ENCODE data around the gene UBXN6. TPM values are rescaled to one million over a fixed set of nuclear protein-coding genes. Genes with fewer than 3 reads are reported as not detected.
A peak's percentile ranks its signal among the peaks of the same experiment; 100 is the strongest.

The UBXN6 gene
- total RNA-seq, 2 donors from 2014 or later, result 31.2 to 36.9 TPM

DNA sequence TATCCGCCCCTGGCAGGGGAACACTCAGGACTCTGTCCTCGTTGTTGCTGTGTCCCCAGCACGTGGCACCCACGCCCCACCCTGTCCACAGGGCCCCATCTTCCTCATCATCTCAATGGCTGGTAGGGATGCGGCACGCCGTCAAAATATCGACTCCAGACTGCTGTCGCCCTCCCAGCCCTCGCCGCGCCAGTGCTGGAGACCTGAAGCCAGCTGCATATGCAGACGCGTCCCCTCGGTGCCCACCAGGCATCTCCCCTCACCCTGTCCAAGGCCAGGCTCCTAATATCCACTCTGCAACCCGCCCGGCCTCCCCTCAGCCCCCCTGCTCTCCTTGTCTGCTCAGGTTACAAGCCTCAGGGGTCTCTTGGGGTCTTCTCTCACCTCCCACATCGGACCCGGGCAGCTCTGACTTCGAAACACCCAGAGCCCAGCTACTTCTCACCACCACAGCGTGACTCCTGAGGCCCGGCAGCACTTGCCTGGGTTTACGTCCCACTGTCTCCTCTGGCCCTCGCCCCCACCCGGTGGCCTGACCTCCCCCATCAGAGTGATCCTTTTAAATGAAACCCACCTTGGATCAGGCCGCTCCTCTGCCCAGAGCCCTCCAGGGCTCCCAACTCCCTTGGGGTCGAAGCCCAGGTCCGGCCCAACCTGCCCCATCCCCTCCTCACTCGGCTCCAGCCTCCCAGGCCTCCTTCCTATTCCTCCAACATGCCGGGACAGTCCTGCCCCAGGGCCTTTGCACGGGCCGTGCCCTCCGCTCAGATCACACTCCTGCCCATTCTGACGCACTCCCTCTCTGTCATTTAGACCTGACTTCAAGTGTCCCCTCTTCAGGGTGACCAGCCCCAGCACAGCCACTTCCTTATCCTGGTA lies 48.2 kb upstream of the UBXN6 start:
- H3K4me3 ChIP-seq (ENCODE audit: low read length), result no peak overlapping the region
- H3K4me1 Mint-ChIP-seq, result no peaks in the 10 kb centered on the region
- H3K27ac ChIP-seq (ENCODE audit: low read depth, low read length), result no peak overlapping the region
- H3K4me3 Mint-ChIP-seq, result no peak overlapping the region
- no peaks in the 10 kb centered on the region for H3K27me3 ChIP-seq (ENCODE audit: control insufficient read depth, insufficient read depth, low read length, poor library complexity, severe bottlenecking)
- peaks cover 7% of the 10 kb centered on the region for H3K36me3 ChIP-seq (ENCODE audit: control insufficient read depth, insufficient read depth, low read length)
- DNase-seq, result no peak
- H3K9me3 Mint-ChIP-seq, result no peaks in the 10 kb centered on the region
- H3K27ac Mint-ChIP-seq, result no peak overlapping the region
- H3K36me3 Mint-ChIP-seq (ENCODE audit: low read depth), result peaks cover 34% of the 10 kb centered on the region
- H3K4me1 ChIP-seq (ENCODE audit: control insufficient read depth, insufficient read depth, low read length), result no peaks in the 10 kb centered on the region
- peaks cover 4% of the 10 kb centered on the region for H3K27me3 Mint-ChIP-seq (ENCODE audit: insufficient read depth)
- 95% methylated on average over 18 to 34 of the region's 34 CpGs for WGBS, 2 experiments (ENCODE audit: insufficient coverage in 1 of 2, insufficient read length in 1 of 2)
- H3K9ac ChIP-seq (ENCODE audit: extremely low read depth, low read length, poor library complexity, severe bottlenecking), result no peak overlapping the region
- H3K9me3 ChIP-seq (ENCODE audit: control insufficient read depth, low read length), result no peaks in the 10 kb centered on the region
- TF ChIP-seq, protein P1, sequence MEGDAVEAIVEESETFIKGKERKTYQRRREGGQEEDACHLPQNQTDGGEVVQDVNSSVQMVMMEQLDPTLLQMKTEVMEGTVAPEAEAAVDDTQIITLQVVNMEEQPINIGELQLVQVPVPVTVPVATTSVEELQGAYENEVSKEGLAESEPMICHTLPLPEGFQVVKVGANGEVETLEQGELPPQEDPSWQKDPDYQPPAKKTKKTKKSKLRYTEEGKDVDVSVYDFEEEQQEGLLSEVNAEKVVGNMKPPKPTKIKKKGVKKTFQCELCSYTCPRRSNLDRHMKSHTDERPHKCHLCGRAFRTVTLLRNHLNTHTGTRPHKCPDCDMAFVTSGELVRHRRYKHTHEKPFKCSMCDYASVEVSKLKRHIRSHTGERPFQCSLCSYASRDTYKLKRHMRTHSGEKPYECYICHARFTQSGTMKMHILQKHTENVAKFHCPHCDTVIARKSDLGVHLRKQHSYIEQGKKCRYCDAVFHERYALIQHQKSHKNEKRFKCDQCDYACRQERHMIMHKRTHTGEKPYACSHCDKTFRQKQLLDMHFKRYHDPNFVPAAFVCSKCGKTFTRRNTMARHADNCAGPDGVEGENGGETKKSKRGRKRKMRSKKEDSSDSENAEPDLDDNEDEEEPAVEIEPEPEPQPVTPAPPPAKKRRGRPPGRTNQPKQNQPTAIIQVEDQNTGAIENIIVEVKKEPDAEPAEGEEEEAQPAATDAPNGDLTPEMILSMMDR (conservative IDR thresholded peaks at IDR 0.05), result no peak

GRCh38 chr19:4504891-4505569 lies 47.4 kb upstream of the UBXN6 start:
- Histone ChIP-seq H3K9ac (ENCODE audit: extremely low read depth, low read length, poor library complexity, severe bottlenecking) (no peak overlapping the region), H3K36me3 (ENCODE audit: control insufficient read depth, insufficient read depth, low read length) (peaks cover 10% of the 10 kb centered on the region), H3K27ac (ENCODE audit: low read depth, low read length) (no peak overlapping the region), H3K4me3 (ENCODE audit: low read length) (no peak overlapping the region), H3K9me3 (ENCODE audit: control insufficient read depth, low read length) (no peaks in the 10 kb centered on the region), H3K27me3 (ENCODE audit: control insufficient read depth, insufficient read depth, low read length, poor library complexity, severe bottlenecking) (no peaks in the 10 kb centered on the region), H3K4me1 (ENCODE audit: control insufficient read depth, insufficient read depth, low read length) (no peaks in the 10 kb centered on the region)
- peaks cover 35% of the 10 kb centered on the region for H3K36me3 Mint-ChIP-seq (ENCODE audit: low read depth)
- H3K27me3 Mint-ChIP-seq (ENCODE audit: insufficient read depth), result peaks cover 4% of the 10 kb centered on the region
- no peak overlapping the region for H3K27ac Mint-ChIP-seq
- H3K9me3 Mint-ChIP-seq, result no peaks in the 10 kb centered on the region
- H3K4me1 Mint-ChIP-seq, result no peaks in the 10 kb centered on the region
- H3K4me3 Mint-ChIP-seq, result no peak overlapping the region
- 88 to 92% methylated on average over 10 to 15 of the region's 15 CpGs for WGBS, 2 experiments (ENCODE audit: insufficient coverage in 1 of 2, insufficient read length in 1 of 2)
- no peak for DNase-seq
- TF ChIP-seq, protein P1 (conservative IDR thresholded peaks at IDR 0.05), result no peak

DNA sequence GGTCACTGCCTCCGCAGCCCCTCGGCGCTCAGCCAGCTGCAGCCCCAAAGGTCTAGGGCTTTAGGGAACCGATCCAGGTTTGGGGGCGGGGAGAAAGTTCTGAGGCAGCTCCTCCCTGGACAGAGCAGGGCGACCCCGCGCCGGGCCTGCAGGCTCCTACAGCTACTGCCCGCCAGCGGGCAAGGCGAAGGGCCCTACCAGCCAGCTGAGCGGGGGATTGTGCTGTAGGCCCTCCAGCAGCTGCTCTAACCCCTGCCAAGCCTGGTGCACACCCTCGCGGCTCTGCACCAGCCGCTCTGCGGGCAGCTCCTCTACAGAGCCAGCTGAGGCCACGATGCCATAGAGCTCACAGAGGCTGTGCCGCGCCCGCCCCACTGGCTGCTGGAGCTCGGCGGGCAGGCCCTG lies 46.7 kb upstream of the UBXN6 start:
- 95 to 98% methylated on average over 19 to 23 of the region's 23 CpGs for WGBS, 2 experiments (ENCODE audit: insufficient coverage in 1 of 2, insufficient read length in 1 of 2)
- Mint-ChIP-seq H3K36me3 (ENCODE audit: low read depth) (peaks cover 41% of the 10 kb centered on the region), H3K4me3 (no peak overlapping the region), H3K27me3 (ENCODE audit: insufficient read depth) (peaks cover 4% of the 10 kb centered on the region), H3K9me3 (no peaks in the 10 kb centered on the region), H3K4me1 (no peaks in the 10 kb centered on the region), H3K27ac (no peak overlapping the region)
- H3K36me3 ChIP-seq (ENCODE audit: control insufficient read depth, insufficient read depth, low read length), result peaks cover 10% of the 10 kb centered on the region
- no peak overlapping the region for H3K9ac ChIP-seq (ENCODE audit: extremely low read depth, low read length, poor library complexity, severe bottlenecking)
- peak overlapping the region; percentile 57 for H3K27ac ChIP-seq (ENCODE audit: low read depth, low read length)
- DNase-seq, result no peak
- H3K4me3 ChIP-seq (ENCODE audit: low read length), result no peak overlapping the region
- no peaks in the 10 kb centered on the region for H3K9me3 ChIP-seq (ENCODE audit: control insufficient read depth, low read length)
- H3K4me1 ChIP-seq (ENCODE audit: control insufficient read depth, insufficient read depth, low read length), result no peaks in the 10 kb centered on the region
- H3K27me3 ChIP-seq (ENCODE audit: control insufficient read depth, insufficient read depth, low read length, poor library complexity, severe bottlenecking), result no peaks in the 10 kb centered on the region
- TF ChIP-seq, protein P1 (conservative IDR thresholded peaks at IDR 0.05), result no peak
